Loucy (cell line): ENCODE results near the gene MAN1C1.

Source experiments
- H2AFZ ChIP-seq: fragments of 200-600 bp; sonication (generic); 2 replicates; pipeline ENCODE4 v1.6.0; 2016; ENCODE audit warnings: antibody characterized with exemption, mild to moderate bottlenecking, low read length, moderate library complexity
- H3F3A ChIP-seq: fragments of 200-600 bp; 2 replicates; pipeline ENCODE4 v1.6.0; 2016; ENCODE audit warnings: antibody characterized with exemption, low read depth, mild to moderate bottlenecking
- H3K27me3 ChIP-seq: fragments of 200-600 bp; sonication (generic); 2 replicates; pipeline ENCODE4 v1.6.1; 2014; ENCODE audit warnings: low read length, mild to moderate bottlenecking; ENCODE audit not compliant: insufficient read depth, poor library complexity, severe bottlenecking
- H3K36me3 ChIP-seq: fragments of 200-600 bp; sonication (generic); 2 replicates; pipeline ENCODE4 v1.6.1; 2016; ENCODE audit warnings: low read length; ENCODE audit not compliant: insufficient read depth
- H3K4me1 ChIP-seq: fragments of 200-600 bp; sonication (generic); 2 replicates; pipeline ENCODE4 v1.5.1; 2014; ENCODE audit warnings: low read length, mild to moderate bottlenecking; ENCODE audit not compliant: insufficient read depth, poor library complexity, severe bottlenecking
- H3K4me2 ChIP-seq: fragments of 200-600 bp; sonication (generic); 2 replicates; pipeline ENCODE4 v1.6.0; 2014; ENCODE audit warnings: antibody characterized with exemption, low read length, low read depth, mild to moderate bottlenecking; ENCODE audit not compliant: poor library complexity, severe bottlenecking
- H3K4me3 ChIP-seq: fragments of 200-600 bp; sonication (generic); 2 replicates; pipeline ENCODE4 v1.5.1; 2014; ENCODE audit warnings: low read length, mild to moderate bottlenecking, mixed read lengths; ENCODE audit not compliant: poor library complexity, severe bottlenecking
- H3K79me2 ChIP-seq: fragments of 200-600 bp; sonication (generic); 2 replicates; pipeline ENCODE4 v1.6.1; 2014; ENCODE audit warnings: low read length; ENCODE audit not compliant: insufficient read depth
- H3K9ac ChIP-seq: fragments of 200-600 bp; sonication (generic); 2 replicates; pipeline ENCODE4 v1.6.0; 2014; ENCODE audit warnings: mild to moderate bottlenecking, low read depth, low read length, moderate library complexity; ENCODE audit not compliant: poor library complexity, severe bottlenecking
- H3K9me2 ChIP-seq: fragments of 200-600 bp; sonication (generic); replicated peaks from 2 replicates; pipeline ENCODE4 v1.6.1; 2016; ENCODE audit warnings: low read depth, low read length, mixed read lengths
- H3K9me3 ChIP-seq: fragments of 200-600 bp; sonication (generic); 2 replicates; pipeline ENCODE4 v1.6.1; 2014; ENCODE audit warnings: mild to moderate bottlenecking, antibody characterized with exemption, low read length, low read depth; ENCODE audit not compliant: insufficient read depth
- H4K20me1 ChIP-seq: fragments of 200-600 bp; sonication (generic); 2 replicates; pipeline ENCODE4 v1.6.0; 2014; ENCODE audit warnings: antibody characterized with exemption, low read length, mild to moderate bottlenecking; ENCODE audit not compliant: insufficient read depth, poor library complexity, severe bottlenecking
- EZH2phosphoT487 ChIP-seq: fragments of 200-600 bp; IDR thresholded peaks from 2 replicates; pipeline ENCODE4 v1.6.1; 2018; ENCODE audit warnings: antibody characterized with exemption, mild to moderate bottlenecking, moderate library complexity, borderline replicate concordance
- TF ChIP-seq, protein P1 (sequence below): fragments of 200-600 bp; sonication (generic); conservative IDR thresholded peaks from 2 replicates; pipeline ENCODE4 v1.5.1; 2014; ENCODE audit warnings: mild to moderate bottlenecking, antibody characterized with exemption, low read length

Gene MAN1C1

DNA sequence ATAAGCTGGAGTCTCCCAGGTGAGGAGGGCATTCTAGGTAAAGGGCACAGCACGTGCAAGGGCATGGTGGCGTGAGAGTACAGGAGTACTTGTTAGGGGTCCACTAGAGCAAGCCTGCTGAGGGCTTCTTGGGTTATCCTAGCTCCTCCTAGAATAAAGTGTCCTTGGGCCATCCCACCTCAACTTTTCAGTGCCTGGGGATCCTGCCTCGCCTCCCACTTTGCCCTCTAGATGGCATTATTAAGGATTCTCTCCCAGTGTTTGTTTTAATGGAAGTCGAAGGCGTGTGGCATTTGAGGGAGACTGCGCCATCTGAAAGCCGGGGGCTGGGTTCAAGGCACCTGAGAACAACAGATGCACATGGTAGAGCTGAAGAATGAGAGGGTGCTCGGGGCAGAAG, 108.9 kb downstream of the MAN1C1 start:
- H3F3A ChIP-seq: no peaks in the 10 kb centered on the region
- peaks cover 38% of the 10 kb centered on the region for H3K27me3 ChIP-seq
- H3K9me3 ChIP-seq: no peaks in the 10 kb centered on the region
- H3K79me2 ChIP-seq: no peaks in the 10 kb centered on the region
- H3K9me2 ChIP-seq: no peaks in the 10 kb centered on the region
- no peaks in the 10 kb centered on the region for H4K20me1 ChIP-seq
- no peak overlapping the region for H2AFZ ChIP-seq
- H3K4me2 ChIP-seq: no peak overlapping the region
- no peak overlapping the region for H3K9ac ChIP-seq
- H3K4me1 ChIP-seq: peaks cover 2% of the 10 kb centered on the region
- TF ChIP-seq EZH2phosphoT487: no peak
- TF ChIP-seq, protein P1, sequence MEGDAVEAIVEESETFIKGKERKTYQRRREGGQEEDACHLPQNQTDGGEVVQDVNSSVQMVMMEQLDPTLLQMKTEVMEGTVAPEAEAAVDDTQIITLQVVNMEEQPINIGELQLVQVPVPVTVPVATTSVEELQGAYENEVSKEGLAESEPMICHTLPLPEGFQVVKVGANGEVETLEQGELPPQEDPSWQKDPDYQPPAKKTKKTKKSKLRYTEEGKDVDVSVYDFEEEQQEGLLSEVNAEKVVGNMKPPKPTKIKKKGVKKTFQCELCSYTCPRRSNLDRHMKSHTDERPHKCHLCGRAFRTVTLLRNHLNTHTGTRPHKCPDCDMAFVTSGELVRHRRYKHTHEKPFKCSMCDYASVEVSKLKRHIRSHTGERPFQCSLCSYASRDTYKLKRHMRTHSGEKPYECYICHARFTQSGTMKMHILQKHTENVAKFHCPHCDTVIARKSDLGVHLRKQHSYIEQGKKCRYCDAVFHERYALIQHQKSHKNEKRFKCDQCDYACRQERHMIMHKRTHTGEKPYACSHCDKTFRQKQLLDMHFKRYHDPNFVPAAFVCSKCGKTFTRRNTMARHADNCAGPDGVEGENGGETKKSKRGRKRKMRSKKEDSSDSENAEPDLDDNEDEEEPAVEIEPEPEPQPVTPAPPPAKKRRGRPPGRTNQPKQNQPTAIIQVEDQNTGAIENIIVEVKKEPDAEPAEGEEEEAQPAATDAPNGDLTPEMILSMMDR: 0 out of 2 replicates have a peak, but pooled peaks have one; percentile 13
- H3K36me3 ChIP-seq: no peaks in the 10 kb centered on the region
- H3K4me3 ChIP-seq: no peak overlapping the region

DNA sequence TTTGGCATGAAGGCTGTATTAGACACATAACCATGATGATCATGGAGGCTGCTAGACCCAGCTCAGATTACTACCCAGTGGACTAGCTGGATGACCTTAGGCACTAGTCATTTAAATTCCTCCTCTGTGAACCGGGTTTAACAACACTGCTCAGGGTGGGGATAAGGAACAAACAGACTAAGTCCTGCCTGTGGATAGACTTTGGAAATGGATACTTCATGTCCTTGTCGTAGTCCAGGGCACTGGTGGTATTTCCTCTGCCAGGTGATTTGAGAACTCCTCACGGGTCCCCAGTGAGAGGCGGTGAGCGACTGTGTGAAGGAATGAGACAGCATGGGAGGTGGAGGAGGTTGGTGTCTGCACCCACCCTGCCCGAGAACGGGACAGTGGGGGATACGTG, 110.5 kb downstream of the MAN1C1 start:
- H3K9ac ChIP-seq: no peak overlapping the region
- no peak overlapping the region for H3K4me2 ChIP-seq
- H3K36me3 ChIP-seq: no peaks in the 10 kb centered on the region
- no peak overlapping the region for H2AFZ ChIP-seq
- H3K79me2 ChIP-seq: no peaks in the 10 kb centered on the region
- H3K9me3 ChIP-seq: no peaks in the 10 kb centered on the region
- no peaks in the 10 kb centered on the region for H3K9me2 ChIP-seq
- TF ChIP-seq, protein P1: no peak
- TF ChIP-seq EZH2phosphoT487: no peak
- H4K20me1 ChIP-seq: no peaks in the 10 kb centered on the region
- peaks cover 40% of the 10 kb centered on the region for H3K27me3 ChIP-seq
- no peak overlapping the region for H3K4me3 ChIP-seq
- peaks cover 4% of the 10 kb centered on the region for H3K4me1 ChIP-seq
- H3F3A ChIP-seq: no peaks in the 10 kb centered on the region

DNA sequence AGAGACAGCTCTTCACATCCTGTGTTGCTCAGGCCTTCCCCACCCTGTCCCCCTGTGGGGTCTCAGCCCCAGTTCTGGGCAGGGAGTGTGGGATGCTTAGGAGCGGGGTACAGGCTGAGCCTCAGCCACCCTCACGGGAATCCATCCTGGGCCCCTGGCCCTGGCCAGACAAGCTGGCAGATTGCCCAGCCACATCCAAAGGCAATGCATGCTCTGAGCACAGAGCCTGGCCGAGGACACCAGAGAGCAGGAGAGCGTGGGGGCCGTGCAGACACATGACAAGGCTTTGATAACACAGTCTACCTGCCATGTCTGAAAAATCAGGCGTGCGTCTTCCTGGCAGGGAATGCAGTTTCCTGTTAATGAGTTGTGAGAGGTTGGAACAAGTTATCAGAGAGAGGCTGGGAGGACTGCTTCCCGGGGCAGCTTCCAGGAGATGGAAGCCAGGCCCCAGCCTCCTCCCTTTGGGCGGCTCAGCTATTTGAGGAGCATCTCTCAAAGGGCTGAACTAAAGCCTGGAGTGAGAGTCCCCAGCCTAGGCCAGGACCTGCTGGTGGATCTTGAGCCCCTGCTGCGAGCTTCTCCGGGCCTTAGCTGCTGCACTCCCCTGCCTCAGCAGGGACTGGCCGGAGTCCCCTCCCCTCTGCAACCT, 111.2 kb downstream of the MAN1C1 start:
- Histone ChIP-seq H3K4me2 (no peak overlapping the region), H3K27me3 (peaks cover 46% of the 10 kb centered on the region), H3K79me2 (no peaks in the 10 kb centered on the region), H3K36me3 (no peaks in the 10 kb centered on the region), H3K4me1 (peaks cover 4% of the 10 kb centered on the region), H2AFZ (no peak overlapping the region), H4K20me1 (no peaks in the 10 kb centered on the region), H3F3A (no peaks in the 10 kb centered on the region), H3K9me3 (no peaks in the 10 kb centered on the region), H3K9me2 (no peaks in the 10 kb centered on the region), H3K4me3 (no peak overlapping the region), H3K9ac (no peak overlapping the region)
- TF ChIP-seq EZH2phosphoT487: no peak
- TF ChIP-seq, protein P1: no peak
